GM12873 (cell line): ENCODE results near the gene CPNE7.

Experiments
- CTCF ChIP-seq: IDR thresholded peaks from 2 replicates; pipeline ENCODE4 v1.5.1; 2012; ENCODE audit warnings: low read depth, mild to moderate bottlenecking, moderate library complexity, low read length, control low read depth; ENCODE audit not compliant: insufficient read depth; ENCODE audit errors: missing control alignments

CPNE7 gene

GRCh38 chr16:89550421-89551007, 25.0 kb upstream of the CPNE7 start:
- no peak for TF ChIP-seq CTCF

GRCh38 chr16:89552329-89552728, 23.2 kb upstream of the CPNE7 start:
- no peak for TF ChIP-seq CTCF

- no peak for TF ChIP-seq CTCF
These were observed 22.6 kb upstream of the CPNE7 start for GRCh38 chr16:89552913-89553312.

- TF ChIP-seq CTCF, result no peak
These were observed 21.8 kb upstream of the CPNE7 start for GRCh38 chr16:89553733-89554132.

GRCh38 chr16:89554343-89554742, 21.2 kb upstream of the CPNE7 start:
- no peak for TF ChIP-seq CTCF

GRCh38 chr16:89555265-89555664, 20.3 kb upstream of the CPNE7 start:
- TF ChIP-seq CTCF, result no peak

GRCh38 chr16:89555780-89556179, 19.8 kb upstream of the CPNE7 start:
- TF ChIP-seq CTCF, result no peak
